ENCODE measurements around the gene CYP2J2.

The CYP2J2 gene

GRCh38 chr1:59903141-59903754 is 23.3 kb downstream of the CYP2J2 start:
- no peaks in the 10 kb centered on the region for H4K20me1 ChIP-seq
- no peaks in the 10 kb centered on the region for H3K4me1 ChIP-seq
- no peak overlapping the region for H3K9ac ChIP-seq
- H3K27ac ChIP-seq = no peak overlapping the region
- TF ChIP-seq Cebpa-rat (IDR thresholded peaks at IDR 0.05) = no peak
- H3K27me3 ChIP-seq = no peaks in the 10 kb centered on the region
- no peak overlapping the region for H3K4me3 ChIP-seq
- H3K4me2 ChIP-seq = no peak overlapping the region
- H3K36me3 ChIP-seq = no peaks in the 10 kb centered on the region
- H3K9me3 ChIP-seq (replicated peaks in 1 of 11) = no peaks in the 10 kb centered on the region

GRCh38 chr1:59901770-59902388 is 24.7 kb downstream of the CYP2J2 start:
- H3K9ac ChIP-seq = no peak overlapping the region
- H3K9me3 ChIP-seq (replicated peaks in 1 of 11) = no peaks in the 10 kb centered on the region
- H3K4me2 ChIP-seq = no peak overlapping the region
- H3K36me3 ChIP-seq = no peaks in the 10 kb centered on the region
- no peaks in the 10 kb centered on the region for H3K4me1 ChIP-seq
- TF ChIP-seq Cebpa-rat (IDR thresholded peaks at IDR 0.05) = no peak
- H3K27me3 ChIP-seq = no peaks in the 10 kb centered on the region
- H4K20me1 ChIP-seq = no peaks in the 10 kb centered on the region
- no peak overlapping the region for H3K4me3 ChIP-seq
- no peak overlapping the region for H3K27ac ChIP-seq

- Histone ChIP-seq H3K4me3 (no peak overlapping the region), H3K27ac (no peak overlapping the region), H3K4me2 (no peak overlapping the region), H3K9me3 (replicated peaks in 1 of 11) (no peaks in the 10 kb centered on the region), H4K20me1 (no peaks in the 10 kb centered on the region), H3K36me3 (no peaks in the 10 kb centered on the region), H3K9ac (no peak overlapping the region), H3K27me3 (no peaks in the 10 kb centered on the region), H3K4me1 (no peaks in the 10 kb centered on the region)
- TF ChIP-seq Cebpa-rat (IDR thresholded peaks at IDR 0.05) = no peak
Observed at GRCh38 chr1:59900640-59901039, 25.9 kb downstream of the CYP2J2 start.

GRCh38 chr1:59898927-59899326 is 27.6 kb downstream of the CYP2J2 start:
- Histone ChIP-seq H3K27ac (no peak overlapping the region), H3K27me3 (no peaks in the 10 kb centered on the region), H3K9me3 (replicated peaks in 1 of 11) (no peaks in the 10 kb centered on the region), H3K36me3 (no peaks in the 10 kb centered on the region), H3K4me2 (no peak overlapping the region), H3K4me3 (no peak overlapping the region), H3K9ac (no peak overlapping the region), H3K4me1 (no peaks in the 10 kb centered on the region), H4K20me1 (no peaks in the 10 kb centered on the region)
- TF ChIP-seq Cebpa-rat (IDR thresholded peaks at IDR 0.05) = 0 out of 22 replicates have a peak, but pooled peaks of 1 of the 11 experiments have one; percentile 14

GRCh38 chr1:59897165-59897564 is 29.4 kb downstream of the CYP2J2 start:
- no peaks in the 10 kb centered on the region for H3K9me3 ChIP-seq (replicated peaks in 1 of 11)

GRCh38 chr1:59892841-59893811 is 33.4 kb downstream of the CYP2J2 start:
- Histone ChIP-seq H3K27me3 (no peaks in the 10 kb centered on the region), H3K4me3 (no peak overlapping the region), H4K20me1 (no peaks in the 10 kb centered on the region), H3K9me3 (replicated peaks in 1 of 11) (peaks cover 13 to 30% (median 25%) of the 10 kb centered on the region in 11 experiments), H3K9ac (no peak overlapping the region), H3K36me3 (no peaks in the 10 kb centered on the region), H3K4me2 (no peak overlapping the region), H3K27ac (no peak overlapping the region), H3K4me1 (no peaks in the 10 kb centered on the region)
- no peak for TF ChIP-seq Cebpa-rat (IDR thresholded peaks at IDR 0.05)

More at GRCh38 chr1:59897165-59897564, 29.4 kb downstream of the CYP2J2 start:
- Histone ChIP-seq H3K4me2 (no peak overlapping the region), H3K27me3 (no peaks in the 10 kb centered on the region), H3K4me3 (no peak overlapping the region), H3K4me1 (no peaks in the 10 kb centered on the region), H3K36me3 (no peaks in the 10 kb centered on the region), H3K9ac (no peak overlapping the region), H4K20me1 (no peaks in the 10 kb centered on the region), H3K27ac (no peak overlapping the region)
- TF ChIP-seq Cebpa-rat (IDR thresholded peaks at IDR 0.05) = no peak

GRCh38 chr1:59885160-59885832 is 41.3 kb downstream of the CYP2J2 start:
- Histone ChIP-seq H3K4me2 (no peak overlapping the region), H3K4me3 (no peak overlapping the region), H3K36me3 (no peaks in the 10 kb centered on the region), H3K9ac (no peak overlapping the region), H3K27ac (no peak overlapping the region), H3K9me3 (replicated peaks in 1 of 11) (peaks cover 13 to 25% (median 21%) of the 10 kb centered on the region in 11 experiments; a peak in 21 of 22 replicates), H3K4me1 (no peaks in the 10 kb centered on the region), H4K20me1 (no peaks in the 10 kb centered on the region), H3K27me3 (no peaks in the 10 kb centered on the region)
- TF ChIP-seq Cebpa-rat (IDR thresholded peaks at IDR 0.05) = no peak

- TF ChIP-seq Cebpa-rat (IDR thresholded peaks at IDR 0.05) = no peak
- Histone ChIP-seq H3K9me3 (replicated peaks in 1 of 11) (peaks cover 15 to 25% (median 23%) of the 10 kb centered on the region in 11 experiments), H3K27me3 (no peaks in the 10 kb centered on the region), H3K36me3 (no peaks in the 10 kb centered on the region), H3K9ac (no peak overlapping the region), H3K4me1 (no peaks in the 10 kb centered on the region), H3K4me3 (no peak overlapping the region), H4K20me1 (no peaks in the 10 kb centered on the region), H3K27ac (no peak overlapping the region), H3K4me2 (no peak overlapping the region)
Observed at GRCh38 chr1:59880735-59881134, 45.8 kb downstream of the CYP2J2 start.

GRCh38 chr1:59879996-59880505 is 46.5 kb downstream of the CYP2J2 start:
- H3K27ac ChIP-seq = no peak overlapping the region

More at GRCh38 chr1:59879996-59880505, 46.5 kb downstream of the CYP2J2 start:
- Histone ChIP-seq H3K27me3 (no peaks in the 10 kb centered on the region), H3K4me2 (no peak overlapping the region), H3K9me3 (replicated peaks in 1 of 11) (peaks cover 15 to 25% (median 23%) of the 10 kb centered on the region in 11 experiments), H3K9ac (no peak overlapping the region), H4K20me1 (no peaks in the 10 kb centered on the region), H3K4me3 (no peak overlapping the region), H3K4me1 (no peaks in the 10 kb centered on the region), H3K36me3 (no peaks in the 10 kb centered on the region)
- no peak for TF ChIP-seq Cebpa-rat (IDR thresholded peaks at IDR 0.05)
